Esophagus muscularis mucosa (tissue), 3 donors: ENCODE measurements around the gene LRP2BP.

Source experiments
- POLR2A ChIP-seq: fragments of 450-650 bp; IDR thresholded peaks from one replicate; pipeline ENCODE4 v1.6.1; 2017; ENCODE audit warnings: antibody characterized with exemption, moderate library complexity, mild to moderate bottlenecking, low read depth
- TF ChIP-seq, protein P1 (sequence below), 3 experiments: fragments of 200-600 bp in 2 of 3; fragments of 450-650 bp in 1 of 3; sonication (generic) in 2 of 3; IDR thresholded peaks; one replicate each; pipeline ENCODE4 v1.5.1; 2017 to 2019; ENCODE audit warnings: antibody characterized with exemption in 3 of 3, mild to moderate bottlenecking in 2 of 3, moderate library complexity in 1 of 3

DNA sequence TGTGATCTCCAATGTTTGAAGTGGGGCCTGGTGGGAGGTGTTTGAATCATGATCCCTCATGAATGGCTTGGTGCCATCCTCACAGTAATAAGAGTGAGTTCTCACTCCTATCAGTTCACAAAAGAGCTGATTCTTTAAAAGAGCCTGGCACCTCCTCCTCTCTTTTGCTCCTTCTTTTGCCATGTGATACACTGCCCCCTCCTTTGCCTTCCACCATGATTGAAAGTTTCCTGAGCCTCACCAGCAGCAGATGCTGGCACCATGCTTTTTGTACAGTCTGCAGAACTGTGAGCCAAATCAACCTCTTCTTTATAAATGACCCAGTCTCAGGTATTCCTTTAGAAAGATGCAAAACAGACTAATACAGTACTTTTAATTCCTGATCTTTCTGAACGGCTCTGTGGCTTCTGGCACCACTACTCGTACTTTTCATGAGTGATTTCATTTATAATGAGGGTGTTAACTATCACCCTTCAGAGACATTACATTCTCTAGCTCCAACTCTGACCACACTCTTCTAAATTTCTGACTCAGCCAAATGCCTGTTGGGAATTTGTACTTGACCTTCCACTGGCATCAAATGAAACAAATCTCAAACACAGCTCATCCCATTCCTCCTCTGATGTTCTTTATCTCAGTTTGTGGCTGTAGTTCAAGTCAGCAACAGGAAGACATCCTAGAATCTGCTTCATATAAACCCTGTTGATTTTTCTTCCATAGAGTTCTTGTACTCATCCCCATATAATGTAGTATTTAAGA lies 25.8 kb upstream of the LRP2BP start:
- no peak for TF ChIP-seq POLR2A
- TF ChIP-seq, protein P1, sequence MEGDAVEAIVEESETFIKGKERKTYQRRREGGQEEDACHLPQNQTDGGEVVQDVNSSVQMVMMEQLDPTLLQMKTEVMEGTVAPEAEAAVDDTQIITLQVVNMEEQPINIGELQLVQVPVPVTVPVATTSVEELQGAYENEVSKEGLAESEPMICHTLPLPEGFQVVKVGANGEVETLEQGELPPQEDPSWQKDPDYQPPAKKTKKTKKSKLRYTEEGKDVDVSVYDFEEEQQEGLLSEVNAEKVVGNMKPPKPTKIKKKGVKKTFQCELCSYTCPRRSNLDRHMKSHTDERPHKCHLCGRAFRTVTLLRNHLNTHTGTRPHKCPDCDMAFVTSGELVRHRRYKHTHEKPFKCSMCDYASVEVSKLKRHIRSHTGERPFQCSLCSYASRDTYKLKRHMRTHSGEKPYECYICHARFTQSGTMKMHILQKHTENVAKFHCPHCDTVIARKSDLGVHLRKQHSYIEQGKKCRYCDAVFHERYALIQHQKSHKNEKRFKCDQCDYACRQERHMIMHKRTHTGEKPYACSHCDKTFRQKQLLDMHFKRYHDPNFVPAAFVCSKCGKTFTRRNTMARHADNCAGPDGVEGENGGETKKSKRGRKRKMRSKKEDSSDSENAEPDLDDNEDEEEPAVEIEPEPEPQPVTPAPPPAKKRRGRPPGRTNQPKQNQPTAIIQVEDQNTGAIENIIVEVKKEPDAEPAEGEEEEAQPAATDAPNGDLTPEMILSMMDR (IDR thresholded peaks at IDR 0.05) = no peak
